A549 (cell line): ENCODE results near the gene MIPOL1. TPM values are rescaled to one million over a fixed set of nuclear protein-coding genes. Genes with fewer than 3 reads are reported as not detected.
"Not testable (repeated sequence)": the region's sequence is repeated elsewhere in the genome, so short reads cannot be mapped to it uniquely, and the experiment has no call there.

Experiments
- ATAC-seq, 2 experiments: fragments of 200-7000 bp in 1 of 2; fragments of >200 bp in 1 of 2; cut with Nextera tagmentation in 1 of 2; cut with Tn5 transposase in 1 of 2; 3 replicates each; pipeline versions ENCODE4 v1.8.0 to v1.9.1; 2018 to 2020; ENCODE audit warnings: mild to moderate bottlenecking in 1 of 2, moderate library complexity in 1 of 2
- CTCF ChIA-PET: fragments of 300-600 bp; sonication (Branson Sonifier 250); formaldehyde crosslinking; extraction: SDS; loops from one replicate; lab custom pipeline; 2021; ENCODE audit warnings: antibody characterized with exemption, inconsistent platforms; lab: Yijun Ruan, JAX
- POLR2A ChIA-PET: fragments of 350-600 bp; formaldehyde crosslinking; extraction: SDS; loops from one replicate; lab custom pipeline; 2021; ENCODE audit warnings: antibody characterized with exemption, inconsistent platforms; lab: Yijun Ruan, JAX
- DNase-seq, 2 experiments: peaks; one replicate each; pipeline versions ENCODE4 v3.0.0 to v3.0.0-alpha.2; 2011 to 2016; ENCODE audit warnings: low read depth in 1 of 2, low spot score in 1 of 2
- FAIRE-seq: peaks from 2 replicates; lab custom pipeline; 2011; peaks lifted over from hg19 to GRCh38; lab: Jason Lieb, UNC
- H3K27ac ChIP-seq, 2 experiments: fragments of >200 bp; sonication (Bioruptor Twin); formaldehyde crosslinking; 3 replicates each; pipeline ENCODE4 v1.5.1; 2016 to 2017
- H3K4me1 ChIP-seq: fragments of >200 bp; sonication (Bioruptor Twin); formaldehyde crosslinking; 3 replicates; pipeline ENCODE4 v1.6.1; 2016
- H3K4me2 ChIP-seq: fragments of >200 bp; sonication (Bioruptor Twin); formaldehyde crosslinking; 3 replicates; pipeline ENCODE4 v1.6.1; 2016
- H3K4me3 ChIP-seq: fragments of >200 bp; sonication (Bioruptor Twin); formaldehyde crosslinking; 3 replicates; pipeline ENCODE4 v1.5.1; 2016
- H3K9me3 ChIP-seq: fragments of >200 bp; sonication (Bioruptor Twin); formaldehyde crosslinking; 3 replicates; pipeline ENCODE4 v1.6.1; 2016
- CBX8 ChIP-seq: fragments of 200-600 bp; sonication (generic); IDR thresholded peaks from 2 replicates; pipeline ENCODE4 v1.6.1; 2016
- CTCF ChIP-seq: fragments of >200 bp; sonication (Bioruptor Twin); formaldehyde crosslinking; IDR thresholded peaks from 3 replicates; pipeline ENCODE4 v1.5.1; 2016
- EHMT2 ChIP-seq: fragments of 200-600 bp; sonication (generic); IDR thresholded peaks from 2 replicates; pipeline ENCODE4 v1.6.1; 2016; ENCODE audit warnings: antibody characterized with exemption, low read depth, mild to moderate bottlenecking, moderate library complexity
- FOSB ChIP-seq: fragments of 250-450 bp; sonication (Bioruptor Pico); IDR thresholded peaks from 2 replicates; pipeline ENCODE4 v1.5.0; 2020; ENCODE audit warnings: mild to moderate bottlenecking, moderate library complexity
- HMGXB4 ChIP-seq: fragments of 250-450 bp; sonication (Bioruptor Pico); IDR thresholded peaks from 2 replicates; pipeline ENCODE4 v1.5.0; 2021; ENCODE audit warnings: mild to moderate bottlenecking, moderate library complexity, borderline replicate concordance
- HOXB13 ChIP-seq: fragments of 250-450 bp; sonication (Bioruptor Pico); IDR thresholded peaks from 2 replicates; pipeline ENCODE4 v1.5.0; 2020; ENCODE audit warnings: low read depth, mild to moderate bottlenecking, moderate library complexity
- NFE2L2 ChIP-seq: fragments of 150-350 bp; conservative IDR thresholded peaks from 2 replicates; pipeline ENCODE4 v1.6.1; 2014; ENCODE audit warnings: low read length
- RCOR1 ChIP-seq: fragments of 150-350 bp; IDR thresholded peaks from 2 replicates; pipeline ENCODE4 v1.6.1; 2014; ENCODE audit warnings: antibody characterized with exemption, low read length, low read depth
- SMC3 ChIP-seq: fragments of >200 bp; sonication (Bioruptor Twin); formaldehyde crosslinking; IDR thresholded peaks from 3 replicates; pipeline ENCODE4 v1.6.1; 2018; ENCODE audit warnings: inconsistent platforms
- SREBF2 ChIP-seq: fragments of 450-650 bp; IDR thresholded peaks from 2 replicates; pipeline ENCODE4 v1.6.1; 2014; ENCODE audit warnings: mild to moderate bottlenecking, moderate library complexity
- ZC3H11A ChIP-seq: fragments of 450-650 bp; IDR thresholded peaks from 2 replicates; pipeline ENCODE4 v1.6.1; 2014; ENCODE audit warnings: antibody characterized with exemption, mild to moderate bottlenecking
- ZFP36 ChIP-seq: fragments of 450-650 bp; IDR thresholded peaks from 2 replicates; pipeline ENCODE4 v1.6.1; 2014; ENCODE audit warnings: borderline replicate concordance; ENCODE audit not compliant: partially characterized antibody
- ZNF302 ChIP-seq: fragments of 250-450 bp; sonication (Bioruptor Pico); IDR thresholded peaks from 2 replicates; pipeline ENCODE4 v1.9.0; 2021; ENCODE audit warnings: inconsistent platforms, mild to moderate bottlenecking, moderate library complexity
- WGBS: methylation state at CpG from one replicate; pipeline ENCODE4 v1.1.6; 2017; ENCODE audit errors: missing lambda C conversion rate; 5-methylcytosine and 5-hydroxymethylcytosine counted together
- polyA plus RNA-seq, 4 experiments: library from polyadenylated mRNA; depleted of rRNA in 3 of 4; stranded (reverse); fragments of >200 nt; fragmentation: RNase III in 1 of 4; extraction: RNeasy Plus Mini Kit Qiagen cat#74134 plus additional on column Dnase treatment in 1 of 4; gene quantifications; 2 replicates in 3 of 4; 3 replicates in 1 of 4; pipeline ENCODE4 v1.2.3, GENCODE V29; 2011 to 2017
- TF ChIP-seq, protein P1 (sequence below): fragments of 200-600 bp; sonication (generic); IDR thresholded peaks from 2 replicates; pipeline ENCODE4 v1.6.1; 2016; ENCODE audit warnings: antibody characterized with exemption, mild to moderate bottlenecking, moderate library complexity

MIPOL1 gene
- polyA plus RNA-seq, 2 of the 4 experiments (the other 2 are of a cell fraction) = 5.2 to 13.4 TPM

DNA sequence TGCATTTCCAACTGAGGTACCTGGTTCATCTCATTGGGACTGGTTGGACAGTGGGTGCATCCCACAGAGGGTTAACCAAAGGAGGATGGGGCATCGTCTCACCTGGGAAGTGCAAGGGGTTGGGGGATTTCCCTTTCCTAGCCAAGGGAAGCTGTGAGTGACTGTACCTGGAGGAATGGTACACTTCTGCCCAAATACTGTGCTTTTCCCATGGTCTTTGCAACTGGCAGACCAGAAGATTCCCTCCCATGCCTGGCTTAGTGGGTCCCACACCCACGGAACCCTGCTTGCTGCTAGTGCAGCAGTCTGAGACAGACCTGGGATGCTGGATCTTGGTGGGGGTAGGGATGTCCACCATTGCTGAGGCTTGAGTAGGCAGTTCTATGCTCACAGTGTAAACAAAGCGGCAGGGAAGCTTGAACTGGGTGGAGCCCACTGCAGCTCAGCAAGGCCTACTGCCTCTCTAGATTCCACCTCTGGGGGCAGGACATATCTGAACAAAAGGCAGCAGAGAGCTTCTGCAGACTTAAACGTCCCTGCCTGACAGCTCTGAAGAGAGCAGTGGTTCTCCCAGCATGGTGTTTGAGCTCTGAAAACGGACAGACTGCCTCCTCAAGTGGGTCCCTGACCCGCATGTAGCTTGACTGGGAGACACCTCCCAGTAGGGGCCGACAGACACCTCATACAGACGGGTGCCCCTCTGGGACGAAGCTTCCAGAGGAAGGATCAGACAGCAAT, 9.7 kb upstream of the MIPOL1 start:
- ATAC-seq, H3K4me3 ChIP-seq, POLR2A ChIA-PET, H3K4me1 ChIP-seq, H3K4me2 ChIP-seq, H3K9me3 ChIP-seq, DNase-seq, H3K27ac ChIP-seq, FAIRE-seq: not testable (repeated sequence)
- CTCF ChIA-PET = interaction anchor here (1.0 to 1.4 kb wide), 3 partner anchors 9 to 540 kb away, joined by 3 to 4 read pairs (median 3); partner anchors contain the start of gene MIPOL1
- WGBS = 67% methylated on average over 4 of the region's 9 CpGs

DNA sequence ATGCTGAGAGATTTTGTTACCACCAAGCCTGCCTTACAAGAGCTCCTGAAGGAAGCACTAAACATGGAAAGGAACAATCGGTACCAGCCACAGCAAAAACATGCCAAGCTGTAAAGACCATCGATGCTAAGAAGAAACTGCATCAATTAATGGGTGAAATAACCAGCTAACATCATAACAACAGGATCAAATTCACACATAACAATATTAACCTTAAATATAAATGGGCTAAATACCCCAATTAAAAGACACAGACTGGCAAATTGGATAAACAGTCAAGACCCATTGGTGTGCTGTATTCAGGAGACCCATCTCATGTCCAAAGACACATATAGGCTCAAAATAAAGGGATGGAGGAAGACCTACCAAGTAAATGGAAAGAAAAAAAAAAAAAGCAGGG, 8.0 kb upstream of the MIPOL1 start:
- not testable (repeated sequence) for H3K9me3 ChIP-seq, ATAC-seq, DNase-seq, H3K4me1 ChIP-seq, H3K4me2 ChIP-seq, H3K27ac ChIP-seq, H3K4me3 ChIP-seq, FAIRE-seq
- 52% methylated on average over 2 of the region's 2 CpGs for WGBS
- POLR2A ChIA-PET = interaction anchor here (0.7 kb wide), 1 partner anchor 1442 kb away, joined by 5 read pairs; no protein-coding TSS in a partner anchor
- CTCF ChIA-PET = interaction anchor here (0.6 kb wide), 1 partner anchor 636 kb away, joined by 4 read pairs; no protein-coding TSS in a partner anchor

DNA sequence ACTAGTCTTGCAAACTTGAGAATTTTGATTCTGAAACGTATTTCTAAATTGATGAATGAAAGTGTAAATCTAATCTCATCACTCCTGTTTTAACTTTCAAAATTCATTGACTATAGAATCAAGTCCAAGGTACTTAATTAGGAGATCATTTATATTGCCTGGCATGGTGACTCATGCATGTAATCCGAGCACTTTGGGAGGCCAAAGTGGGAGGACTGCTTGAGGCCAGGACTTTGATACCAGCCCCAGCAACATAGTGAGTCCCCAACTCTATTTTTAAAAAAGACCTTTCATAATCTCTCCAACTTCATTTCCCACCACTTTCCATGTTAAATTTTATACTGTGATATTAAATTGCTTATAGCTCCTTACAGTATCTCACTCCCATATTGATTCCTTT, 3.0 kb upstream of the MIPOL1 start:
- DNase-seq (no peak), ATAC-seq (no peak), FAIRE-seq (no peak)
- ChIA-PET POLR2A (no interaction called here), CTCF (no interaction called here)
- Histone ChIP-seq H3K4me1 (peaks cover 5% of the 10 kb centered on the region; the same call in 2 of the 3 replicates), H3K27ac (no peak overlapping the region), H3K9me3 (no peaks in the 10 kb centered on the region), H3K4me3 (no peak overlapping the region), H3K4me2 (no peak overlapping the region)
- TF ChIP-seq NFE2L2 (no peak), SMC3 (no peak), ZC3H11A (no peak), HMGXB4 (no peak), ZNF302 (no peak), SREBF2 (no peak), FOSB (CRISPR knock-in tag) (no peak), RCOR1 (no peak), CTCF (no peak), HOXB13 (no peak), EHMT2 (no peak), CBX8 (no peak), ZFP36 (no peak)
- TF ChIP-seq, protein P1, sequence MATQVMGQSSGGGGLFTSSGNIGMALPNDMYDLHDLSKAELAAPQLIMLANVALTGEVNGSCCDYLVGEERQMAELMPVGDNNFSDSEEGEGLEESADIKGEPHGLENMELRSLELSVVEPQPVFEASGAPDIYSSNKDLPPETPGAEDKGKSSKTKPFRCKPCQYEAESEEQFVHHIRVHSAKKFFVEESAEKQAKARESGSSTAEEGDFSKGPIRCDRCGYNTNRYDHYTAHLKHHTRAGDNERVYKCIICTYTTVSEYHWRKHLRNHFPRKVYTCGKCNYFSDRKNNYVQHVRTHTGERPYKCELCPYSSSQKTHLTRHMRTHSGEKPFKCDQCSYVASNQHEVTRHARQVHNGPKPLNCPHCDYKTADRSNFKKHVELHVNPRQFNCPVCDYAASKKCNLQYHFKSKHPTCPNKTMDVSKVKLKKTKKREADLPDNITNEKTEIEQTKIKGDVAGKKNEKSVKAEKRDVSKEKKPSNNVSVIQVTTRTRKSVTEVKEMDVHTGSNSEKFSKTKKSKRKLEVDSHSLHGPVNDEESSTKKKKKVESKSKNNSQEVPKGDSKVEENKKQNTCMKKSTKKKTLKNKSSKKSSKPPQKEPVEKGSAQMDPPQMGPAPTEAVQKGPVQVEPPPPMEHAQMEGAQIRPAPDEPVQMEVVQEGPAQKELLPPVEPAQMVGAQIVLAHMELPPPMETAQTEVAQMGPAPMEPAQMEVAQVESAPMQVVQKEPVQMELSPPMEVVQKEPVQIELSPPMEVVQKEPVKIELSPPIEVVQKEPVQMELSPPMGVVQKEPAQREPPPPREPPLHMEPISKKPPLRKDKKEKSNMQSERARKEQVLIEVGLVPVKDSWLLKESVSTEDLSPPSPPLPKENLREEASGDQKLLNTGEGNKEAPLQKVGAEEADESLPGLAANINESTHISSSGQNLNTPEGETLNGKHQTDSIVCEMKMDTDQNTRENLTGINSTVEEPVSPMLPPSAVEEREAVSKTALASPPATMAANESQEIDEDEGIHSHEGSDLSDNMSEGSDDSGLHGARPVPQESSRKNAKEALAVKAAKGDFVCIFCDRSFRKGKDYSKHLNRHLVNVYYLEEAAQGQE = no peak
- 86% methylated on average over 2 of the region's 2 CpGs for WGBS
